ENCODE measurements around the gene INSC. TPM values are rescaled to one million over a fixed set of nuclear protein-coding genes. Genes with fewer than 3 reads are reported as not detected.
A peak's percentile ranks its signal among the peaks of the same experiment; 100 is the strongest.

The INSC gene
- total and polyA plus RNA-seq, 2 of the 4 experiments (the other 2 are of a cell fraction), result 0.53 to 1.4 TPM

- Histone ChIP-seq H4K5ac (ENCODE audit: low read depth, low read length) (peak overlapping the region; percentile 52), H3K4me3 (ENCODE audit: insufficient read depth, low read depth, low read length) (no peak overlapping the region), H4K20me1 (ENCODE audit: insufficient read depth, low read length) (no peaks in the 10 kb centered on the region; the same call in 1 of the 2 replicates), H2BK20ac (ENCODE audit: low read depth, low read length) (peak overlapping the region; percentile 87), H3K18ac (ENCODE audit: low read depth, low read length) (peak overlapping the region; percentile 77), H3K36me3 (ENCODE audit: control insufficient read depth, insufficient read depth, low read length) (no peaks in the 10 kb centered on the region), H4K8ac (ENCODE audit: low read depth in 2 of 2, low read length in 2 of 2) (peak overlapping the region; percentile 84; a peak in 3 of 4 replicates), H3K9me1 (ENCODE audit: insufficient read depth, low read length) (peaks cover 24% of the 10 kb centered on the region), H3K27me3 (ENCODE audit: control insufficient read depth, insufficient read depth, low read length) (no peaks in the 10 kb centered on the region), H2BK15ac (ENCODE audit: low read depth, low read length) (peak overlapping the region; percentile 81; the same call in 2 of the 3 replicates), H3K9ac (ENCODE audit: low read depth, low read length) (no peak overlapping the region), H2BK5ac (ENCODE audit: low read depth, low read length, poor library complexity, severe bottlenecking) (peak overlapping the region; percentile 95), H3K4me2 (ENCODE audit: low read depth, low read length) (no peak overlapping the region), H3K27ac (ENCODE audit: insufficient read depth, low read length) (peak overlapping the region; percentile 65), H3K4ac (ENCODE audit: low read depth, low read length) (peak overlapping the region; percentile 85), H3K14ac (replicated peaks; ENCODE audit: low read depth, low read length) (peak overlapping the region; percentile 53), H2AK9ac (replicated peaks; ENCODE audit: low read depth, low read length, poor library complexity) (peak overlapping the region; percentile 35), H2BK120ac (ENCODE audit: low read depth, low read length) (peak overlapping the region; percentile 89), H3K9me3 (ENCODE audit: control insufficient read depth, insufficient read depth, low read length) (0 out of 2 replicates have a peak, but pooled peaks cover 2% of the 10 kb centered on the region), H4K91ac (ENCODE audit: insufficient read depth, low read depth, low read length) (peak overlapping the region; percentile 89), H2AK5ac (ENCODE audit: low read depth, low read length) (peak overlapping the region; percentile 79; the same call in 1 of the 2 replicates), H3K4me1 (ENCODE audit: control insufficient read depth, insufficient read depth, low read length) (peaks cover 32% of the 10 kb centered on the region), H2AFZ (replicated peaks; ENCODE audit: low read length, poor library complexity) (peak overlapping the region; percentile 59), H3K79me1 (ENCODE audit: low read depth in 1 of 2, low read length in 2 of 2) (peaks cover 0 to 19% of the 10 kb centered on the region in 2 experiments; a peak in 2 of 4 replicates), H3K56ac (ENCODE audit: extremely low read depth, insufficient read depth, low read length) (0 out of 2 replicates have a peak overlapping the region, but pooled peaks have one; percentile 60), H3K23ac (ENCODE audit: low read depth, low read length) (peak overlapping the region; percentile 48; the same call in 1 of the 2 replicates)
- ATAC-seq (ENCODE audit: low read depth), result no peak
- in situ Hi-C loops (cut with MboI; ENCODE audit: low sequenced_read_pairs), result loop anchor here (5.0 kb wide), 1 partner anchor 47 kb away; the partner anchor contains the start of gene INSC
- TF ChIP-seq CTCF (conservative IDR thresholded peaks at IDR 0.05; ENCODE audit: low read depth, low read length) (peak; percentile 58), NFE2L2 (IDR thresholded peaks at IDR 0.05; ENCODE audit: low read depth, low read length) (no peak), USF2 (IDR thresholded peaks at IDR 0.05; ENCODE audit: low read depth, low read length) (no peak), RAD21 (IDR thresholded peaks at IDR 0.05; ENCODE audit: low read length) (peak; percentile 71), SMC3 (IDR thresholded peaks at IDR 0.05; ENCODE audit: low read depth, low read length) (peak; percentile 63)
- DNase-seq, result peak; percentile 49
- ChIA-PET POLR2A (ENCODE audit: unreplicated experiment) (interaction anchor here (0.6 kb wide), 2 partner anchors 26 to 31 kb away, joined by 3 to 4 read pairs; no protein-coding TSS in a partner anchor), CTCF (interaction anchor here (0.6 to 5.1 kb wide), 17 partner anchors 12 to 251 kb away, joined by 3 to 45 read pairs (median 4); no protein-coding TSS in a partner anchor)
- no TSS peak for BruUV-seq (replicated peaks)
- intact Hi-C loops (cut with micrococcal nuclease), result loop anchor here (1.0 kb wide), 1 partner anchor 58 kb away; no protein-coding TSS in a partner anchor
- WGBS, 2 experiments (ENCODE audit: extremely low coverage in 2 of 2, insufficient read length in 1 of 2), result no CpG with 5 or more reads among the region's 2 CpGs
- dilution Hi-C loops (cut with HindIII; ENCODE audit: low sequenced_read_pairs, unreplicated experiment), result no loop called here
Observed at GRCh38 chr11:15159085-15159484, 44.4 kb downstream of the INSC start.
